Heart right ventricle (tissue), 16 donors: ENCODE results near the gene TUBA1C. TPM values are rescaled to one million over a fixed set of nuclear protein-coding genes. Genes with fewer than 3 reads are reported as not detected.
"Not testable (repeated sequence)": the region's sequence is repeated elsewhere in the genome, so short reads cannot be mapped to it uniquely, and the experiment has no call there.

Experiments
- ATAC-seq, 8 donors: fragments of 200-7000 bp; cut with Tn5 transposase; one replicate each; pipeline ENCODE4 v1.9.1; 2020; ENCODE audit warnings: mild to moderate bottlenecking in 8 of 8, moderate library complexity in 8 of 8, moderate number of reproducible peaks in 1 of 8
- DNase-seq, 2 donors: peaks; one replicate each; pipeline ENCODE4 v3.0.0-alpha.2; 2020
- H3K27ac ChIP-seq, 10 donors: fragments of 200-600 bp; sonication (generic) in 2 of 10; one replicate each; pipeline versions ENCODE4 v1.5.0 to v1.8.0; 2020 to 2022; ENCODE audit warnings: mild to moderate bottlenecking in 3 of 10
- H3K27me3 ChIP-seq, 7 donors: fragments of 200-600 bp; one replicate each; pipeline ENCODE4 v1.8.0; 2021 to 2022; ENCODE audit warnings: mild to moderate bottlenecking in 2 of 7
- H3K36me3 ChIP-seq, 9 donors: fragments of 200-600 bp; sonication (generic) in 1 of 9; one replicate each; pipeline versions ENCODE4 v1.5.0 to v1.8.0; 2020 to 2022; ENCODE audit warnings: mild to moderate bottlenecking in 2 of 9
- H3K4me1 ChIP-seq, 9 donors: fragments of 200-600 bp; sonication (generic) in 1 of 9; one replicate each; pipeline versions ENCODE4 v1.5.0 to v1.8.0; 2020 to 2022; ENCODE audit warnings: mild to moderate bottlenecking in 4 of 9
- H3K4me3 ChIP-seq, 10 donors: fragments of 200-600 bp; sonication (generic) in 2 of 10; one replicate each; pipeline versions ENCODE4 v1.5.0 to v1.8.0; 2020 to 2022; ENCODE audit warnings: mild to moderate bottlenecking in 7 of 10, moderate library complexity in 2 of 10
- H3K9me3 ChIP-seq, 11 donors: fragments of 200-600 bp in 10 of 11; sonication (generic) in 2 of 11; one replicate each; pipeline versions ENCODE4 v1.5.0 to v1.8.0; 2013 to 2022; ENCODE audit warnings: mild to moderate bottlenecking in 2 of 11, control low read depth in 1 of 11, moderate library complexity in 1 of 11
- CTCF ChIP-seq, 9 donors: fragments of 200-600 bp; sonication (generic) in 2 of 9; IDR thresholded peaks; one replicate each; pipeline versions ENCODE4 v1.5.0 to v1.8.0; 2021 to 2022; ENCODE audit warnings: antibody characterized with exemption in 9 of 9, mild to moderate bottlenecking in 5 of 9, moderate library complexity in 1 of 9
- WGBS, 2 donors: extraction: QIAGEN DNeasy Blood & Tissue Kit; methylation state at CpG; one replicate each; pipeline ENCODE4 v1.1.7; 2013; ENCODE audit warnings: inconsistent platforms in 1 of 2; 5-methylcytosine and 5-hydroxymethylcytosine counted together
- intact Hi-C, 10 donors: fragments of 100-400 bp; cut with DNase I; formaldehyde crosslinking; loops; one replicate each; pipeline versions ENCODE4 v1.11.1 to v1.14.2; 2022
- polyA plus RNA-seq, 2 donors: library from polyadenylated mRNA; stranded (reverse); fragments of 200-250 nt; gene quantifications; one replicate each; pipeline ENCODE4 v1.2.3, GENCODE V29; 2013
- total RNA-seq, 10 donors: library from RNA; stranded (reverse); fragmentation: NEBNext Ultra II Directional in 3 of 10; extraction: Animal tissue kit (Norgen Biotek cat#: 25700) in 3 of 10; gene quantifications; one replicate each; pipeline versions ENCODE4 v1.2.1 to v1.2.4, GENCODE V29; 2021 to 2023
- donor health status: Arrhythmogenic right ventricular cardiomyopathy.
- donor health status: ischemic (EF 13 %, LVEDD 7.1; RV severe dilation, severe dysfunction).
- donor health status: healthy with polysubstance abuse.
- donor health status: DM: no; HTN: yes; CAD: no.
- donor health status: DM: no; HTN: no; CAD: no.
- donor health status: ischemic (EF 25% LVEDD 6.9; RV normal size, moderate dysfunction).
- donor health status: ischemic (EF 25% LVEDD 5.7; RV mildly dilated, moderate dysfunction).
- donor health status: healthy.
- donor health status: DM: yes; HTN: yes; CAD: no.
- donor health status: Ischemic cardiomyopathy.
- donor health status: ischemic (EF 35%, LVEDD 5.7; RV mildly dilated, moderate dysfunction).
- donor health status: nonischemic (EF 11% LVEDD 7.7; RV severe dilation, severe dysfunction).
- donor health status: DM: yes; HTN: yes; CAD: no.
- donor health status: PGD.
- donor health status: ischemic (EF 29% LVEDD 5.4; RV normal size, mild dysfunction).
- donor health status: nonischemic (EF 23%, LVEDD 6.1; RV moderate dilation, normal function).

The TUBA1C gene
- total and polyA plus RNA-seq, 12 donors = 24.5 to 389 (median 53.1) TPM

- peaks cover 0 to 67% (median 37%) of the 10 kb centered on the region in 7 donors for H3K27me3 ChIP-seq
- intact Hi-C loops = no loop called here
- no peak overlapping the region for H3K27ac ChIP-seq
- TF ChIP-seq CTCF (IDR thresholded peaks at IDR 0.05) = no peak
- no peaks in the 10 kb centered on the region for H3K36me3 ChIP-seq
- no peaks in the 10 kb centered on the region for H3K9me3 ChIP-seq
- ATAC-seq (no peak), DNase-seq (no peak)
- no peaks in the 10 kb centered on the region for H3K4me1 ChIP-seq
- 73 to 79% methylated on average over 6 of the region's 6 CpGs for WGBS, 2 donors
- H3K4me3 ChIP-seq = no peak overlapping the region
Observed at GRCh38 chr12:49305762-49306510, 41.1 kb downstream of the TUBA1C start.

- no peak for TF ChIP-seq CTCF (IDR thresholded peaks at IDR 0.05)
- Histone ChIP-seq H3K4me1 (no peaks in the 10 kb centered on the region), H3K4me3 (no peak overlapping the region), H3K9me3 (no peaks in the 10 kb centered on the region), H3K27me3 (peaks cover 0 to 43% (median 12%) of the 10 kb centered on the region in 7 donors), H3K27ac (no peak overlapping the region), H3K36me3 (no peaks in the 10 kb centered on the region)
- DNase-seq (no peak), ATAC-seq (no peak)
- WGBS, 2 donors = 82 to 93% methylated on average over 7 of the region's 7 CpGs
- intact Hi-C loops = no loop called here
Observed at GRCh38 chr12:49309386-49309785, 44.5 kb downstream of the TUBA1C start.

DNA sequence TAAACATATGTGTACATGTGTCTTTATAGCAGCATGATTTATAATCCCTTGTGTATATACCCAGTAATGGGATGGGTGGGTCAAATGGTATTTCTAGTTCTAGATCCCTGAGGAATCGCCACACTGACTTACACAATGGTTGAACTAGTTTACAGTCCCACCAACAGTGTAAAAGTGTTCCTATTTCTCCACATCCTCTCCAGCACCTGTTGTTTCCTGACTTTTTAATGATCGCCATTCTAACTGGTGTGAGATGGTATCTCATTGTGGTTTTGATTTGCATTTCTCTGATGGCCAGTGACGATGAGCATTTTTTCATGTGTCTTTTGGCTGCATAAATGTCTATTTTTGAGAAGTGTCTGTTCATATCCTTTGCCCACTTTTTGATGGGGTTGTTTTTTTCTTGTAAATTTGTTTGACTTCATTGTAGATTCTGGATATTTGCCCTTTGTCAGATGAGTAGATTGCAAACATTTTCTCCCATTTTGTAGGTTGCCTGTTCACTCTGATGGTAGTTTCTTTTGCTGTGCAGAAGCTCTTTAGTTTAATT, 45.6 kb downstream of the TUBA1C start:
- H3K36me3 ChIP-seq, H3K27ac ChIP-seq, intact Hi-C loops, H3K4me1 ChIP-seq, ATAC-seq, DNase-seq, H3K4me3 ChIP-seq, H3K9me3 ChIP-seq: not testable (repeated sequence)
- WGBS, 2 donors = 63 to 71% methylated on average over 2 of the region's 3 CpGs
- peaks cover 0 to 43% (median 12%) of the 10 kb centered on the region in 7 donors for H3K27me3 ChIP-seq

DNA sequence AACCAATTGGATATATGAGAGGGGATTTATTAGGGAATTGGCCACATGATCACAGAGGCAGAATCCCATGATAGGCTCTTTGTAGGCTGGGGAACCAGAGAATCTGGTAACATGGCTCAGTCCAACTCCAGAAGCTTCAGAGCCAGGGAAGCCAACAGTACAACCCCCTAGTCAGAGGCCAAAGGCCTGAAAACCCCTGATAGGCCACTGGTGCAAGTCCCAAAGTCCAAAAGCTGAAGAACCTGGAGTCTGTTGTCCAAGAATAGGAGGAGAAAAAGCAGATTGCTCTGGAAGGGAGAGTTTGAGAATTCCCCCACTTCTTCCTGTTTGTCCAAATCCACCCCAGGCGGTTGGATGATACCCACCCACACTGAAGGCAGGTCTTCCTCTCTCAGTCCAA, 49.9 kb downstream of the TUBA1C start:
- intact Hi-C loops = no loop called here
- H3K4me3 ChIP-seq = no peak overlapping the region
- H3K27me3 ChIP-seq = peaks cover 0 to 5% (median 3%) of the 10 kb centered on the region in 7 donors
- WGBS, 2 donors = 85 to 87% methylated on average over 1 of the region's 1 CpG
- TF ChIP-seq CTCF (IDR thresholded peaks at IDR 0.05) = no peak
- ATAC-seq = no peak
- no peaks in the 10 kb centered on the region for H3K36me3 ChIP-seq
- no peak overlapping the region for H3K27ac ChIP-seq
- no peaks in the 10 kb centered on the region for H3K9me3 ChIP-seq
- no peaks in the 10 kb centered on the region for H3K4me1 ChIP-seq
- no peak for DNase-seq

DNA sequence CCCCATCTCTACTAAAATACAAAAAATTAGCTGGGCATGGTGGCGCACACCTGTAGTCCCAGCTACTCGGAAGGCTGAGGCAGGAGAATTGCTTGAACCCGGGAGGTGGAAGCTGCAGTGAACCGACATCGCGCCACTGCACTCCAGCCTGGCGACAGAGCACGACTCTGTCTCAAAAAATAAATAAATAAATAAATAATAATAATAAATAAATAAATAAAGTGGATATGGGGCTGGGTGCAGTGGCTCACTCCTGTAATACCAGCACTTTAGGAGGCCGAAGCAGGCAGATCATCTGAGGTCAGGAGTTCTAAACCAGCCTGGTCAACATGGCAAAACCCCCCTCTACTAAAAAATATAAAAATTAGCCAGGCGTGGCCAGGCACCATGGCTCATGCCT, 52.2 kb downstream of the TUBA1C start:
- H3K36me3 ChIP-seq, H3K4me1 ChIP-seq, H3K4me3 ChIP-seq, H3K27ac ChIP-seq, ATAC-seq, intact Hi-C loops, H3K27me3 ChIP-seq, H3K9me3 ChIP-seq, DNase-seq: not testable (repeated sequence)
- 95 to 98% methylated on average over 10 of the region's 10 CpGs for WGBS, 2 donors

DNA sequence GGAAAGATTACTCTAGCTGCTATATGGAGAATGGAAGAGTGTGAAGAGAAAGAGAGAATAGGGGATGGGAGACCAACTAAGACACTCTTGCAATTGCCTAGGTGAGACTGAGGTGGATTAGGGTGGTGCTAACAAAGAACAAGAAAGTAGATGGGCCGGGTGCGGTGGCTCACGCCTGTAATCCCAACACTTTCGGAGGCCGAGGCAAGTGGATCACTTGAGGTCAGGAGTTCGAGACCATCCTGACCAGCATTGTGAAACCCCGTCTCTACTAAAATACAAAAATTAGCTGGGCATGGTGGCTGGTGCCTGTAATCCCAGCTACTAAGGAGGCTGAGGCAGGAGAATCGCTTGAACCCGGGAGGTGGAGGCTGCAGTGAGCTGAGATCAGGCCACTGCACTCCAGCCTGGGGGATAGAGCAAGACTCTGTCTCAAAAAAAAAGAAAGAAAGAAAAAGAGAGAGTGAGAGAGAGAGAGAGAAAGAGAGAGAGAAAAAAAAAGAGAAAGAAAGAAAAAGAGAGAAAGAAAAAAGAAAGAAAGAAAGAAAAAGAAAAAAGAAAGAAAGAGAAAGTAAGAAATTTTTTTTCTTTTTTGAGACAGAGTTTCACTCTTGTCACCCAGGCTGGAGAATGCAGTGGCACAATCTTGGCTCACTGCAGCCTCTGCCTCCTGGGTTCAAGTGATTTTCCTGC, 55.7 kb downstream of the TUBA1C start:
- H3K27me3 ChIP-seq, intact Hi-C loops, ATAC-seq, H3K36me3 ChIP-seq, H3K9me3 ChIP-seq, H3K4me3 ChIP-seq, DNase-seq, H3K27ac ChIP-seq: not testable (repeated sequence)
- WGBS, 2 donors = 94 to 95% methylated on average over 9 of the region's 9 CpGs
- peaks cover 0 to 14% (median 6%) of the 10 kb centered on the region in 9 donors for H3K4me1 ChIP-seq
